K562 (cell line): Measurements from ENCODE around the gene HOXA5.

Source experiments
- CHD2 ChIP-seq: IDR thresholded peaks from 2 replicates; pipeline ENCODE4 v1.6.1; 2011; ENCODE audit warnings: low read depth, low read length
- EZH2 ChIP-seq: IDR thresholded peaks from 2 replicates; pipeline ENCODE4 v1.6.1; 2012; ENCODE audit warnings: low read depth, mild to moderate bottlenecking, inconsistent platforms, low read length, borderline replicate concordance
- GTF2F1 ChIP-seq: IDR thresholded peaks from 2 replicates; pipeline ENCODE4 v1.6.1; 2011; ENCODE audit warnings: low read depth, low read length, improper control_type of control experiment
- TAF1 ChIP-seq: IDR thresholded peaks from 2 replicates; pipeline ENCODE4 v1.6.1; 2011; ENCODE audit warnings: mild to moderate bottlenecking, low read length, moderate library complexity; ENCODE audit not compliant: insufficient read depth, control insufficient read depth, severe bottlenecking; ENCODE audit errors: extremely low read depth
- TF ChIP-seq, protein P1 (sequence below): fragments of 450-650 bp; conservative IDR thresholded peaks from 2 replicates; pipeline ENCODE4 v1.6.1; 2016; ENCODE audit warnings: missing genetic modification characterization, low read depth, mild to moderate bottlenecking, control low read depth, missing compliant biosample characterization
- TF ChIP-seq, protein P2 (sequence below), 3 experiments: IDR thresholded peaks in 2 of 3; conservative IDR thresholded peaks in 1 of 3; 2 replicates each; pipeline ENCODE4 v1.5.1; 2011 to 2012; ENCODE audit warnings: low read length in 3 of 3, mild to moderate bottlenecking in 3 of 3, control low read depth in 2 of 3, improper control_type of control experiment in 1 of 3, inconsistent platforms in 1 of 3, low read depth in 1 of 3, mixed read lengths in 1 of 3, moderate library complexity in 1 of 3; ENCODE audit not compliant: insufficient read depth in 2 of 3

DNA sequence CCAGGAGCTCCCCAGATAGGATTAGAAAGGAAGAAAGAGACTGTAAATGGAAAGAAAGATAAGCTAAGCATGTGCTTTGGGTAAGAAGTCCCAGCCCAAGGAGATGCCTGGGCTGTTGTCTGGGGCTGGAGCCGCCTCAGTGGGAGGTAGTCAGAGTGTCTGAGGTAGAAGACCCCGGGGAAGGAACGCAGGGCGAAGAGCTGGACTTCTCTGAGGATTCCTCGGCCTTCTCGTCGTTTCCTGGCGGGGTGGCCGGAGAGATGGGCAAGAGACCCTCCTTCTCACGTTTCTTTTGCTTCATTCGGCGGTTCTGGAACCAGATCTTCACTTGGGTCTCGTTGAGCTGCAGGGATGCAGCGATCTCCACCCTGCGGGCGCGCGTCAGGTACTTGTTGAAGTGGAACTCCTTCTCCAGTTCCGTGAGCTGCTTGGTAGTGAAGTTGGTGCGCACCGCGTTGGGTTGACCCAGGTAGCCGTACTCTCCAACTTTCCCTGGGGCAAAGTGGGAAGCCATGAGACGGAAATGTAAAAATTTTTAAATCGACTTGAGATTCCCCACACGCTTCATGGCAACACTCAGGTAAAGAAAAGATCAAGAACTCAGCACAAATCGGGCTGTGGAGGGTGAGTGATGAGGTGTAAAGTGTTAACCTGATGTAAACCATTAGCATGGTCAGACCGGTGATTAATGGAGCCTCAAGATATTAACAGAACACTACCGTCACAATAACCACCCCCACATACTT is 49.0 kb downstream of the HOXA5 start:
- no peak for TF ChIP-seq EZH2
- TF ChIP-seq TAF1: no peak
- TF ChIP-seq, protein P1, sequence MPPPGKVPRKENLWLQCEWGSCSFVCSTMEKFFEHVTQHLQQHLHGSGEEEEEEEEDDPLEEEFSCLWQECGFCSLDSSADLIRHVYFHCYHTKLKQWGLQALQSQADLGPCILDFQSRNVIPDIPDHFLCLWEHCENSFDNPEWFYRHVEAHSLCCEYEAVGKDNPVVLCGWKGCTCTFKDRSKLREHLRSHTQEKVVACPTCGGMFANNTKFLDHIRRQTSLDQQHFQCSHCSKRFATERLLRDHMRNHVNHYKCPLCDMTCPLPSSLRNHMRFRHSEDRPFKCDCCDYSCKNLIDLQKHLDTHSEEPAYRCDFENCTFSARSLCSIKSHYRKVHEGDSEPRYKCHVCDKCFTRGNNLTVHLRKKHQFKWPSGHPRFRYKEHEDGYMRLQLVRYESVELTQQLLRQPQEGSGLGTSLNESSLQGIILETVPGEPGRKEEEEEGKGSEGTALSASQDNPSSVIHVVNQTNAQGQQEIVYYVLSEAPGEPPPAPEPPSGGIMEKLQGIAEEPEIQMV: no peak
- TF ChIP-seq, protein P2, sequence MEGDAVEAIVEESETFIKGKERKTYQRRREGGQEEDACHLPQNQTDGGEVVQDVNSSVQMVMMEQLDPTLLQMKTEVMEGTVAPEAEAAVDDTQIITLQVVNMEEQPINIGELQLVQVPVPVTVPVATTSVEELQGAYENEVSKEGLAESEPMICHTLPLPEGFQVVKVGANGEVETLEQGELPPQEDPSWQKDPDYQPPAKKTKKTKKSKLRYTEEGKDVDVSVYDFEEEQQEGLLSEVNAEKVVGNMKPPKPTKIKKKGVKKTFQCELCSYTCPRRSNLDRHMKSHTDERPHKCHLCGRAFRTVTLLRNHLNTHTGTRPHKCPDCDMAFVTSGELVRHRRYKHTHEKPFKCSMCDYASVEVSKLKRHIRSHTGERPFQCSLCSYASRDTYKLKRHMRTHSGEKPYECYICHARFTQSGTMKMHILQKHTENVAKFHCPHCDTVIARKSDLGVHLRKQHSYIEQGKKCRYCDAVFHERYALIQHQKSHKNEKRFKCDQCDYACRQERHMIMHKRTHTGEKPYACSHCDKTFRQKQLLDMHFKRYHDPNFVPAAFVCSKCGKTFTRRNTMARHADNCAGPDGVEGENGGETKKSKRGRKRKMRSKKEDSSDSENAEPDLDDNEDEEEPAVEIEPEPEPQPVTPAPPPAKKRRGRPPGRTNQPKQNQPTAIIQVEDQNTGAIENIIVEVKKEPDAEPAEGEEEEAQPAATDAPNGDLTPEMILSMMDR (IDR thresholded peaks at IDR 0.05 in 2 of 3, conservative IDR thresholded peaks at IDR 0.05 in 1 of 3; ENCODE audit: insufficient read depth in 2 of 3, low read depth in 1 of 3, low read length in 3 of 3): no peak
- no peak for TF ChIP-seq CHD2
- TF ChIP-seq GTF2F1: no peak
